ENCODE measurements around the gene DAD1. TPM values are rescaled to one million over a fixed set of nuclear protein-coding genes. Genes with fewer than 3 reads are reported as not detected.

The DAD1 gene
- total RNA-seq, 1 experiment from 2014 or later, result 155 TPM

DNA sequence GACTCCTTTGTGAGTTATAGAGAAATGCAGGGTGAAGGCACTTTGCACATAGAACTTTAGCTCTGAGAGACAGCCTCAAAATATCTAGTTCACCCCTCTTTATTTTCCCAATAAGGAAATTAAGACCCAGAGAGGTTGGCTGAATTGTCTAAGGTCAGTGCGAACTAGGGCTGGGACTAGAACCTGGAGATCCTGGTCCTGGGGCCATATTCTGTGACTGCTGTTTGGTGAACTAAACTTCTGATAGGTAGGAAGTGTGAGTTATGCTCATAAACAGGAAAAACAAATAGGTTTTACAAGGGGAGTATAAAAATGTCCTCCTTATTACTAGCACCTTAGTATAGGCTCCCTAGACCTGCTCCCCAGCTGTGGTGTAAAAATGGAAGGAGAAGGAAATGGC lies 53.9 kb downstream of the DAD1 start:
- intact Hi-C loops (cut with micrococcal nuclease; ENCODE audit: unreplicated experiment), result no loop called here
- Histone ChIP-seq H3K4me3 (no peak overlapping the region), H3K9me3 (ENCODE audit: insufficient read depth, low read depth) (no peaks in the 10 kb centered on the region), H4K20me1 (ENCODE audit: insufficient read depth) (no peaks in the 10 kb centered on the region), H2AFZ (no peak overlapping the region), H3K9me2 (ENCODE audit: insufficient read depth) (no peaks in the 10 kb centered on the region), H3K36me3 (ENCODE audit: low read depth) (no peaks in the 10 kb centered on the region), H3K27me3 (ENCODE audit: insufficient read depth, low read depth) (no peaks in the 10 kb centered on the region), H3K27ac (no peak overlapping the region), H3K79me2 (ENCODE audit: low read depth) (no peaks in the 10 kb centered on the region), H3K4me1 (replicated peaks; ENCODE audit: insufficient read depth) (peaks cover 12% of the 10 kb centered on the region), H3F3A (ENCODE audit: insufficient read depth, low read depth) (no peaks in the 10 kb centered on the region), H3K4me2 (no peak overlapping the region)
- TF ChIP-seq EZH2 (IDR thresholded peaks at IDR 0.05; ENCODE audit: low read depth), result no peak
- TF ChIP-seq, protein P1, sequence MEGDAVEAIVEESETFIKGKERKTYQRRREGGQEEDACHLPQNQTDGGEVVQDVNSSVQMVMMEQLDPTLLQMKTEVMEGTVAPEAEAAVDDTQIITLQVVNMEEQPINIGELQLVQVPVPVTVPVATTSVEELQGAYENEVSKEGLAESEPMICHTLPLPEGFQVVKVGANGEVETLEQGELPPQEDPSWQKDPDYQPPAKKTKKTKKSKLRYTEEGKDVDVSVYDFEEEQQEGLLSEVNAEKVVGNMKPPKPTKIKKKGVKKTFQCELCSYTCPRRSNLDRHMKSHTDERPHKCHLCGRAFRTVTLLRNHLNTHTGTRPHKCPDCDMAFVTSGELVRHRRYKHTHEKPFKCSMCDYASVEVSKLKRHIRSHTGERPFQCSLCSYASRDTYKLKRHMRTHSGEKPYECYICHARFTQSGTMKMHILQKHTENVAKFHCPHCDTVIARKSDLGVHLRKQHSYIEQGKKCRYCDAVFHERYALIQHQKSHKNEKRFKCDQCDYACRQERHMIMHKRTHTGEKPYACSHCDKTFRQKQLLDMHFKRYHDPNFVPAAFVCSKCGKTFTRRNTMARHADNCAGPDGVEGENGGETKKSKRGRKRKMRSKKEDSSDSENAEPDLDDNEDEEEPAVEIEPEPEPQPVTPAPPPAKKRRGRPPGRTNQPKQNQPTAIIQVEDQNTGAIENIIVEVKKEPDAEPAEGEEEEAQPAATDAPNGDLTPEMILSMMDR (conservative IDR thresholded peaks at IDR 0.05), result no peak
- POLR2A ChIA-PET (ENCODE audit: unreplicated experiment), result no interaction called here
- CTCF ChIA-PET, result no interaction called here
- no TSS peak for BruUV-seq (replicated peaks)
- DNase-seq, result no peak

DNA sequence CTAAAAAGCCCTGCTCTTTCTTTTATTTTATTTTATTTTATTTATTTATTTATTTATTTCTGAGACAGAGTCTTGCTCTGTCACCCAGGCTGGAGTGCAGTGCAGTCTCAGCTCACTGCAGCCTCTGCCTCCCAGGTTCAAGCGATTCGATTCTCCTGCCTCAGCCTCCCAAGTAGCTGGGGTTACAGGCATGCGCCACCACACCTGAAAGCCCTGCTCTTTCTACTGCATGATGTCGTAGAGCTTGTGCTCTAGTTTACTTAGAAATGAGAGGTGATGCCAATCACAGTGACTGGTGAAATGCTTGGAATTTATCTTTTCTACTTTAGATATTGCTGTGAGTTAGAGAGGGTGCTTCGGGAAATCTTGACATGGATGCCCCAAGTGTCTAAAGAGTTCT lies 54.5 kb downstream of the DAD1 start:
- Histone ChIP-seq H3K4me1 (replicated peaks; ENCODE audit: insufficient read depth) (peaks cover 12% of the 10 kb centered on the region), H3K9me2 (ENCODE audit: insufficient read depth) (no peaks in the 10 kb centered on the region), H3K9me3 (ENCODE audit: insufficient read depth, low read depth) (no peaks in the 10 kb centered on the region), H3K27ac (no peak overlapping the region), H3K4me3 (no peak overlapping the region), H3K27me3 (ENCODE audit: insufficient read depth, low read depth) (no peaks in the 10 kb centered on the region), H3K4me2 (no peak overlapping the region), H3F3A (ENCODE audit: insufficient read depth, low read depth) (no peaks in the 10 kb centered on the region), H2AFZ (no peak overlapping the region), H4K20me1 (ENCODE audit: insufficient read depth) (no peaks in the 10 kb centered on the region), H3K36me3 (ENCODE audit: low read depth) (no peaks in the 10 kb centered on the region), H3K79me2 (ENCODE audit: low read depth) (no peaks in the 10 kb centered on the region)
- DNase-seq, result no peak
- no peak for TF ChIP-seq EZH2 (IDR thresholded peaks at IDR 0.05; ENCODE audit: low read depth)
- TF ChIP-seq, protein P1 (conservative IDR thresholded peaks at IDR 0.05), result no peak
- intact Hi-C loops (cut with micrococcal nuclease; ENCODE audit: unreplicated experiment), result no loop called here
- BruUV-seq (replicated peaks), result no TSS peak
- CTCF ChIA-PET, result no interaction called here
- POLR2A ChIA-PET (ENCODE audit: unreplicated experiment), result no interaction called here

DNA sequence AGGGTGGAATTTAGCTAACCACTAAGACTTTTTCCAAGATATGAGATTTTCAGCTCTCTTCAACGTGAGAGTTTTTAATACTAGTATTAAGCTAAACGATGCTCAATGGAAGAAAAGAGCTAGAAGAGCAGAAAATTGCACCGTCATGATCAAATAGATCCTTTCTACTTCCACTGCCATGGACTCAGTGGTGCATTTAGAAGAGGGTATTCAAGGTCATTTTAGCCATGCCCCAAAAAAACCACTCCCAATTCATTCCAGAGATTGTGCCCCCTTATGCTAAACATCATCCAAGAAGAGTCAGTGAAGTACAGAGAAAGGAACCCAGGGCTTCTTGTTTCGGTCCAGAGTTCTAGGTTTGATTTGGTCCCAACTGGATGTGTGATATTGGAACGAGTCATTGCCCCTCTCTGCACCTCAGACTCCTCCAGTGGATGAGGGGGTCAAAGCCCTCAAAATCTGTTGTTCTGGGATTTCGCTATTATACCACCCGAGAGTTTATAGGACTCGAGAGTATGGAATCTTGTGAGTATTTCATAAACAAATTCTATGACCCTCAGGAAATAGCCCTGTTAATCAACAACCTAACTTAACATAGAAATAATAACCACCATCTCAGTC lies 55.2 kb downstream of the DAD1 start:
- TF ChIP-seq EZH2 (IDR thresholded peaks at IDR 0.05; ENCODE audit: low read depth), result no peak
- TF ChIP-seq, protein P1 (conservative IDR thresholded peaks at IDR 0.05), result no peak
- POLR2A ChIA-PET (ENCODE audit: unreplicated experiment), result no interaction called here
- intact Hi-C loops (cut with micrococcal nuclease; ENCODE audit: unreplicated experiment), result no loop called here

More for the DNA sequence above, 55.2 kb downstream of the DAD1 start:
- Histone ChIP-seq H2AFZ (no peak overlapping the region), H3K27ac (no peak overlapping the region), H3K79me2 (ENCODE audit: low read depth) (no peaks in the 10 kb centered on the region), H4K20me1 (ENCODE audit: insufficient read depth) (no peaks in the 10 kb centered on the region), H3K9me2 (ENCODE audit: insufficient read depth) (no peaks in the 10 kb centered on the region), H3K4me3 (no peak overlapping the region), H3K27me3 (ENCODE audit: insufficient read depth, low read depth) (no peaks in the 10 kb centered on the region), H3K4me1 (replicated peaks; ENCODE audit: insufficient read depth) (peaks cover 12% of the 10 kb centered on the region), H3K36me3 (ENCODE audit: low read depth) (no peaks in the 10 kb centered on the region), H3F3A (ENCODE audit: insufficient read depth, low read depth) (no peaks in the 10 kb centered on the region), H3K4me2 (no peak overlapping the region), H3K9me3 (ENCODE audit: insufficient read depth, low read depth) (no peaks in the 10 kb centered on the region)
- DNase-seq, result no peak
- CTCF ChIA-PET, result no interaction called here
- no TSS peak for BruUV-seq (replicated peaks)
